Measurements from ENCODE around the gene NFIB.

The NFIB gene

GRCh38 chr9:14179449-14179848 lies 134.5 kb downstream of the NFIB start:
- no peak for DNase-seq

GRCh38 chr9:14175778-14176177 lies 138.2 kb downstream of the NFIB start:
- DNase-seq, result no peak

DNA sequence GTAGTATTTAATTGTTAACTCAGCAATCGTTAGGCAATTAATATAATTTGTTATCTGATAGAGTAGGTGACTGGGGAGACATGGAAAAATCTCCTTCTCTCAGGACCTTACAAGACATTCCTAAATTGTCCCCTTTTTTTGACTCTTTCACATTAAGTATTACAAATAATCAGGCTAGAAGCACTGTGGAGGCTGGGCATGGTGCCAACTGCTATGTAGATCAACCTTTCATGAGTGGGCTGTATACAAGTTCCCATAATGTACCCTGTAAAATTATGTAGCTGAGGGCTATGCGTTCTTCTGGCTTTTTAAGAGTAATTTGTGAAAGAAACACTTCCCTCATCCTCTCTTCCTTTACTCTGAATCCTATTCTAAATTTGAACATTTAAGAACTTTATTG lies 140.2 kb downstream of the NFIB start:
- no peak for DNase-seq

DNA sequence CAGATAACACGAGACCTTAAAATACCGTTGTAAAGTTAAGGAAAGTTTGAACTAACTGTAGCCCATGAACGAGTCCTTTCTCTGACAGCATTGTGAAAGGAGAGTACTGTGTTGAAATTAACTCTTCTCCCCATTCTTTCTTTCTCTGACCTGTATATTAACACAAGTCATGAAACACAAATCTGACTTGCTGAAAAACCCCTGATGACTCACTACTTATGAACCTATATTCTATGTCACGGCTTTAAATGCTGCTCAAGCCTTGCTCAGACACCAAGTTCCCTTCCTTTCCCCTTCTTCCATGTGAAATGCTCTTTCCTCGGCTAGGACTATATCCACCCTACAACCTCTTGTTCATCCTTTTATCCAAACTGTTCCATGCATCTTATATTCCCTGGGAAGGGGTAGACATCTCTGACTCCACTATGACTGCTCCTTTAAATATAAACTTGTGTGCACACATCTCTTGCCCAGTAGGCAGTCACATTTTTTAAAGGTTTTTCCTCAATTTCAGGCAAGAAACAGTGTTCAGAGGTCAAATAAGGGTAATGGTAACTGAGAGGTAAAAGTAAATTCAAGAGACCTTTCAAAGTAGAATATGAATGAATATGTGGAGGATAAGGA lies 142.9 kb downstream of the NFIB start:
- no peak for DNase-seq

GRCh38 chr9:14170392-14170931 lies 143.5 kb downstream of the NFIB start:
- DNase-seq, result no peak

DNA sequence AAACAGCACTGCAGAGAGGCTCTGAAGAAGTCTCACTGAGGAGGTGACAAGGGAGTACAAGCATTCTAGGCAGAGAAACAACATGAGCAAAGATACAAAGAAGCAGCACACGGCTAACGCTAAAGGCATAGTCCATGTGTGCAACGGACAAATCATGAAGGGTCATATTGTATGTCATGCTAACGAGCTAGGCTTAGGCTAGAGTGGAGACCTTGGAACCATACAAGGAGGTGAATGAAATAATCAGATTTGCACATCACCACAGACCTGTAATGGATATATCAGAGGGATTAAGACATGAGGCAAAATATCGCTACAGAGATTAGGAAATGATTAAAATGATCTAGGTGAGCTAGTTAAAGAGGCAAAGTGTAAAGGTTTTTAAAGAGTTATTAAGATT lies 145.6 kb downstream of the NFIB start:
- no peak for DNase-seq

DNA sequence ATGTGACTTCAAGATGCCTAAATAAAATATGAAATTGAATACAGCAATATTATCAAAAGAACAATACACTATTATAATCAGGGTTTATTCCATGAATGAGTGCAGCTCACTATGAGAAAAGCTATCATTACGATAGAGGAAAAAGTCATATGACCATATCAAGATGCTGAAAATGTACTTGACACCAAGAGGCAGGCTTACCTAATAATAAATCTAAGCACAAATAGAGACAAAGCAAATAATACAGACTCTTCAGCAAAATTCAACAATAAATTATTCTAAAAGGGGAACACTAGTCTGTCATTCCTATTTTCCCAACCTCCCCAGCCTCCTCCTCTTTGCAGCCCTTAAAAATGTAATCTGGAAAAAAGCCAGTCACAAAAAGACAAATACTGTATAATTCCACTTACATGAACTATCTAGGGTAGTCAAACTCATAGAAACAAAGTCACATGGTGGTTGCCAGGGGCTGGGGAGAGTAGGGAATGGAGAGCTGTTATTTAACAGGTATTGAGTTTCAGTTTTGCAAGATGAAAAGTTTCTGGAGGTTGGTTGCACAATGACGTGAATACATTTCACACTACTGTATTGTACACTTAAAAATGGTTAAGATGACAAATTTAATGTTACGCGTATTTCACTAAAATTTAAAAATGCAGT lies 148.4 kb downstream of the NFIB start:
- no peak for DNase-seq

GRCh38 chr9:14164908-14165307 lies 149.0 kb downstream of the NFIB start:
- DNase-seq, result no peak

DNA sequence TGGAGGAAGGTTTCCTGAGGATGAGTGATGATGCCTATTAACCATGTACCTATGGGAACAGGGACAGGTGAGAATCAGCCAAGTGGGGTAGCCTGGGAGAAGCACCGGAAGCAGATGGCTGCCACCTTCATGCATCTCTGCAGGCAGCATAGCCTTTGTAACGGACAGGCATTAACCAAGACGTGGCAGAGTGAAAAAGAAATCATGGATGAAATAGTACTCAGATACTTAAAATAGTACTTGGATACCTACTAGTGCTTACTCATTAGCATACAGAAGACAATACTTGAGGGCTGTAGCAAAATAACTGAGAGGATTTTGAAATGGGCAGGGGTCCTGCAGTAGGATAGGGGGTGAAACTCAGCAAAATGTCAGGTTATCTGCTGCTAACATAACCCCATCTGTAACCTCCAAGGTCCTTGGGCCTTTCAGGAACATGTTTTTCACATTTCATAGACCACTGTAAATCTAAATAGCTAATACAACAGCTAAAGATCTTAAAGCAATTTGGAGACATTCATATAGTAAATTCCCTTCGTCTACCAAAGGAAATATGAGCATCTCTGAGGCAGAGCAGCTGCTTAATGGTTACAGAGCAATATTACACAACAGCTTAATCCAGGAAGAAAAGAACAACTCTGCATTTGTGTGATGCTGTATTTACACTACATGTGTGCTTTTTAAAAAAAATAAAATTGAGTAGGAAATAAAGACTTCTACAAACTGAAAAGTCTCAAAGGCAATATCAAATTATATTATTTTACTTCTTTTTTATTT lies 154.3 kb downstream of the NFIB start:
- DNase-seq, result no peak

GRCh38 chr9:14158916-14159315 lies 155.0 kb downstream of the NFIB start:
- no peak for DNase-seq

DNA sequence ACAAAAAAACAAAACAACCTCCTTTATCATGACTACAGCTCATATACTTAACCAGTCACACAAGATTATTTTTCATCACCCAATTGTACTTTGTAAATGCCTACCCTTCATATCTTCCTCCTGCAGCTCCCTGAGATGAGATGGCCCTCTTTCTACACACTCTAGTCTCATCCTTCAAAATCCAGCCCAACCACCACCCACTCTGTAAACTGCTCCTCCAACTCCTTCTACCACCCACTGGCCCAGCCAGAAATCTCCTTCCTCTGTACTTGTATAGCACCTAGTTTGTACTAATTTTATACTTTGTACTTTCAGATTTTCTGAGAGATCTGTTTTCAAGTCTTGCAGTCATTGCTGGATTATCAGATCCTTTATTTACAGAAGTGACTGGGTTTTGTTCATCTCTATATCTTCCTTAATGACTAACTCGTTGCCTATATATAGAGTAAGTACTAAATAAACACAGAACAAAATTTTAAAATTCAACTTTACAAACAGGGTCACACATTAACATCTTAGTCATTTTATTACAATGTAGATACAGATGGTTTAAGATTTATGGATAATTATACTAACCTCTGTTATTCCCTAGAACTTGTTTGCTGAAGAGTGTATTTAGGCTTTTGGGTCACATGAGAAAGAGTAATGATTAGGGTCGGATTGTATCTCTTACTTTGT lies 155.7 kb downstream of the NFIB start:
- DNase-seq, result no peak

DNA sequence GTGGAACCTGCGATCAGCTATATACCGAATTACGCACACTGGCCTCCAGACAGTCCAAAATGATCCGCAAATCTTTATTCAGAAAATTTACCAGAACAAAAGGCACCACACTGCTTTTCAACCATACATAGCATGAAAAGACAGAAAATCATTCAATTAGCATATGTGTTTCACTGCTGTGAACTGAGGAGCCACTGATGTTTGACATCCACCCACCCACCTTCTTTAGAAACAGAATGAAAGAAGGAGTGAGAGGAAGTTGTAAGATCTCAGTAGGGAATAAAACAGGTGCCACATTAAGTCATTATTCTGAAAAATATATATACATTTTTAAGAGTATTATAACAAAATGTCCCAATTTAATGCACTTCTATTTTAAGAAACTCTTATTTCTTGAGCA lies 156.8 kb downstream of the NFIB start:
- DNase-seq, result no peak

GRCh38 chr9:14156046-14156445 lies 157.9 kb downstream of the NFIB start:
- no peak for DNase-seq

DNA sequence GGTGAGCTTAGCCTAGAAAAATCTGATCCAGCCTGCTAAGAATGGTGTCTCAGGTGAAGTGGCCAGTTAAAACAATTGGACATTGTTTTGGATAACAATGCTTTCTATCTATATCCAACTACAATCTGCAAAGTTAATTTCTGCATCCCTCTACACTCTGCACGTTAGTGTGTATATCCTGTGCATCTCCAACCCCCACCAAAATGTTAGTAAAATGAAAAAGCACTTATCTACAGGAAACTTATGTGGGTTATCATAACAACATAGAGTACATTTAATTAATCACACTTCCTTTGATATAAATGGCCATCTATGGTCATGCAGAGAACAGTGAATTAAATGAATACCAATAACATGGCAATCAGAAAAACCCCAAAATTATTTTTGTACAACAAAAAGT lies 158.7 kb downstream of the NFIB start:
- no peak for DNase-seq

GRCh38 chr9:14153310-14153720 lies 160.6 kb downstream of the NFIB start:
- DNase-seq, result no peak

GRCh38 chr9:14151451-14151850 lies 162.5 kb downstream of the NFIB start:
- DNase-seq, result no peak

DNA sequence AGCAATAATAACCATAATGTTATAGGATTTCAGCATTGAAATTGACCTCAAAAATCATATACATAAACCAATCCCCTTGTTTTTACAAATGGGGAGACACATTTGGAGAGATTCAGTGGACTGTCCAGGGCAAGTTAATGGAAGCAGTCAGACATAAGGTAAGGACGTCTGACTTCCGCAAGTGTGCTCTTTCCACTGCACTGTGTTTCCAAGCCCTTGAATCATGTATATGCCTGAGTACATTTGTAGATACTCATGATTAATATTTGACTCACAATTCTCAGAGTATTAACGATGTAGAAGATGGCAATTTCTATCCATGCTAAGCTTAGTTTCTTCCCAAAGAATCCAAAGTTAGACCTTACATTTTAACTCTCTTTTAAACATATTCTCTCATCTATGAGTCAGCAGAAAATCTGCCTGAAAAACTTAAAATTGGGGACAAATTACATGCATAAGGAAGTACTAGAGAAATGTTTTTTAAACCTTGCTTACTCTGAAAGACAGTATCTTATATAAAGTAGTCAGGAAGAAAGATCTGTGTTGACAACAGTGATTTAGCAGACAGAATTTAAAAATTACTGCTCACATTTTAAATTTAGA lies 165.3 kb downstream of the NFIB start:
- DNase-seq, result no peak

DNA sequence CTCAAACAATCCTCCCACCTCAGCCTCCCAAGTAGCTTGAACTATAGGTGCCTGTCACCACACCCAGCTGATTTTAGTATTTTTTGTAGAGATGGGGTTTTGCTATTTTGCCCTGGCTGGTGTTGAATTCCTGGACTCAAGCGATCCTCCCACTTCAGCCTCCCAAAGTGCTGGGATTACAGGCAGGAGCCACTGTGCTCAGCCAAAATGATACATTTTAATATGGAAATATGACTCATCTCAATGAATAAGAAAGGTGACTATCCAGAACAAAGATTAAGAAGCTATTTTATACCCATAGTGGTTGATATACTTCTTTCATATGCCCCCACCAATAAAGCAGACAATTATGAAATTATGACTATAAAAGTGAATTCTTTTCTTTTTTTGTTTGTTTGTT lies 166.2 kb downstream of the NFIB start:
- no peak for DNase-seq

DNA sequence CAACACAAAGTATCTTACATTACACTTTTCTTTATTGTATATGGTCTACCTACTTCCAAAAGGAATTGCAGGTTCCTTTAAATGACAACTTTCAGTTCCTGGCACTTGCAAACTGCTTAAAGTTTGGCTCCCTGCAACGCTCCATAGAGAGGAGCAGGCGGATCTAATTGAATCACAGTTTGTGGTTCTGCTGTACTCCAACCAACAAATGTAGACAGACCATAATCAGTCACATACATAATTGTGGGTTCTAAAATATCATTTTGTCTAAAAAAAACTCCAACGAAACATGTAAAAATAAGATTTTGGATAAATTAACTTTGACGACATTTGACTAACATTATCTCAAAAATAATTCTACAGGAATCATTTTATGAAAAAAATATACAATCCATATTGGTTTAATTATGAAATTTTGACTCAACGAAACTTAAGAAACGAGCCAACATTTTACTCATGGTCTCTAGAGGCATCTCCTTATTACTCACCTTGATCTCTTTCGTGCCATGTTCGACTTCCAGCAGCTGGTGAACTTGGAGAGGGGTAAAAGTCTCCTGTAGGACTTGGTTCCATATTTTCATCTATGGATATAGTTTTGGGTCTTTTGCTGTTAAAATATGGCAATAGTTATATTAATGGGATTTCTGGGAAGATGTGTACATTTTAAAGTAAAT lies 167.6 kb downstream of the NFIB start:
- no peak for DNase-seq

DNA sequence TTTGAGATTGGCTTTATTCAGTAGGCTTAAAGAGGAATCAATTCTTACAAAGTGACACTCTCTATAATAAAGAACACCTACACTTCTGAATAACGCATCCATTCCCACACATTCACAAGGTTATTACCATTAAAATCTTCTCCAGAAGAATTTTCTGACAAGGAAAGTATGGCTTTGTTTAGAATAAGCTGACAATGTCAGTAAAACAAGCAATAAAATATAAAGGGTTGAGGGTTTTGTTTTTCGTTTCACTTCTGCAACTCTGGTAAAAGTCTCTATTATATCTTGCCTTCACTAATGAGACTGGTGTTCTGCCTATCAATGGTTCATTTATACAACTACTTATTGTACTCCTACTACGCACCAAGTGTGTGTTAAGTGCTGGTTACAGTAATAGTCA lies 169.7 kb downstream of the NFIB start:
- no peak for DNase-seq

- DNase-seq, result no peak
Observed at GRCh38 chr9:14141699-14142098, 172.2 kb downstream of the NFIB start.

GRCh38 chr9:14140096-14140697 lies 173.7 kb downstream of the NFIB start:
- no peak for DNase-seq

All from activated CD4-positive, alpha-beta T cell treated with anti-CD3 and anti-CD28 coated beads for 48 hours (primary cell).